Measurements from ENCODE around the gene SPAG17. TPM values are rescaled to one million over a fixed set of nuclear protein-coding genes. Genes with fewer than 3 reads are reported as not detected.

The SPAG17 gene
- total RNA-seq, 1 donor from 2014 or later = 5.6 TPM

GRCh38 chr1:118097622-118098348 is 87.2 kb downstream of the SPAG17 start:
- Mint-ChIP-seq H3K27me3 (no peaks in the 10 kb centered on the region), H3K36me3 (no peaks in the 10 kb centered on the region), H3K9me3 (peaks cover 3% of the 10 kb centered on the region), H3K4me1 (ENCODE audit: unreplicated experiment) (peaks cover 13% of the 10 kb centered on the region), H3K4me3 (no peak overlapping the region), H3K27ac (peak overlapping the region; percentile 30)
- no peak for DNase-seq (ENCODE audit: extremely low spot score, unreplicated experiment)
- TF ChIP-seq CTCF (conservative IDR thresholded peaks at IDR 0.05) = no peak

- Mint-ChIP-seq H3K9me3 (peaks cover 3% of the 10 kb centered on the region), H3K4me1 (ENCODE audit: unreplicated experiment) (peaks cover 8% of the 10 kb centered on the region), H3K4me3 (no peak overlapping the region), H3K27me3 (peaks cover 4% of the 10 kb centered on the region), H3K27ac (no peak overlapping the region), H3K36me3 (no peaks in the 10 kb centered on the region)
- TF ChIP-seq CTCF (conservative IDR thresholded peaks at IDR 0.05) = no peak
- no peak for DNase-seq (ENCODE audit: extremely low spot score, unreplicated experiment)
Measured at GRCh38 chr1:118093017-118093416, 92.0 kb downstream of the SPAG17 start.

GRCh38 chr1:118090130-118090529 is 94.9 kb downstream of the SPAG17 start:
- no peak for TF ChIP-seq CTCF (conservative IDR thresholded peaks at IDR 0.05)
- Mint-ChIP-seq H3K9me3 (no peaks in the 10 kb centered on the region), H3K4me3 (no peak overlapping the region), H3K27me3 (peaks cover 4% of the 10 kb centered on the region), H3K27ac (no peak overlapping the region), H3K36me3 (no peaks in the 10 kb centered on the region), H3K4me1 (ENCODE audit: unreplicated experiment) (no peaks in the 10 kb centered on the region)
- no peak for DNase-seq (ENCODE audit: extremely low spot score, unreplicated experiment)

GRCh38 chr1:118085365-118085764 is 99.7 kb downstream of the SPAG17 start:
- no peak for TF ChIP-seq CTCF (conservative IDR thresholded peaks at IDR 0.05)
- Mint-ChIP-seq H3K27me3 (no peaks in the 10 kb centered on the region), H3K36me3 (peaks cover 3% of the 10 kb centered on the region), H3K9me3 (peaks cover 4% of the 10 kb centered on the region), H3K4me1 (ENCODE audit: unreplicated experiment) (peaks cover 8% of the 10 kb centered on the region), H3K27ac (no peak overlapping the region), H3K4me3 (no peak overlapping the region)
- DNase-seq (ENCODE audit: extremely low spot score, unreplicated experiment) = no peak

GRCh38 chr1:118084400-118084799 is 100.6 kb downstream of the SPAG17 start:
- H3K4me3 Mint-ChIP-seq = no peak overlapping the region
- H3K27me3 Mint-ChIP-seq = no peaks in the 10 kb centered on the region

More at GRCh38 chr1:118084400-118084799, 100.6 kb downstream of the SPAG17 start:
- no peak for DNase-seq (ENCODE audit: extremely low spot score, unreplicated experiment)
- Mint-ChIP-seq H3K36me3 (peaks cover 3% of the 10 kb centered on the region), H3K4me1 (ENCODE audit: unreplicated experiment) (peaks cover 8% of the 10 kb centered on the region), H3K9me3 (peaks cover 4% of the 10 kb centered on the region), H3K27ac (no peak overlapping the region)
- no peak for TF ChIP-seq CTCF (conservative IDR thresholded peaks at IDR 0.05)
